ENCODE measurements around the gene KIF5B.
"Not testable (repeated sequence)": the region's sequence is repeated elsewhere in the genome, so short reads cannot be mapped to it uniquely, and the experiment has no call there.

Gene KIF5B

GRCh38 chr10:31975157-31975765 lies 81.0 kb downstream of the KIF5B start:
- TF ChIP-seq CTCF (conservative IDR thresholded peaks at IDR 0.05; ENCODE audit: low read depth): no peak
- H3K27ac ChIP-seq: no peak overlapping the region
- ChIA-PET POLR2A (ENCODE audit: low non-redundant PET) (no interaction called here), CTCF (interaction anchor here (0.7 to 0.8 kb wide), 2 partner anchors 9 to 25 kb away, joined by 4 to 7 read pairs; no protein-coding TSS in a partner anchor)
- DNase-seq (ENCODE audit: low spot score): no peak

- CTCF ChIA-PET: interaction anchor here (0.7 kb wide), 1 partner anchor 10 kb away, joined by 4 read pairs; no protein-coding TSS in a partner anchor
- POLR2A ChIA-PET (ENCODE audit: low non-redundant PET): no interaction called here
- no peak for DNase-seq (ENCODE audit: low spot score)
- no peak for TF ChIP-seq CTCF (conservative IDR thresholded peaks at IDR 0.05; ENCODE audit: low read depth)
- H3K27ac ChIP-seq: no peak overlapping the region
These were observed 81.6 kb downstream of the KIF5B start for GRCh38 chr10:31974434-31975124.

GRCh38 chr10:31972519-31973041 lies 83.6 kb downstream of the KIF5B start:
- no peak for TF ChIP-seq CTCF (conservative IDR thresholded peaks at IDR 0.05; ENCODE audit: low read depth)
- DNase-seq (ENCODE audit: low spot score): no peak
- ChIA-PET CTCF (no interaction called here), POLR2A (ENCODE audit: low non-redundant PET) (no interaction called here)
- no peak overlapping the region for H3K27ac ChIP-seq

- POLR2A ChIA-PET (ENCODE audit: low non-redundant PET); CTCF ChIA-PET; H3K27ac ChIP-seq; DNase-seq (ENCODE audit: low spot score): not testable (repeated sequence)
These were observed 86.4 kb downstream of the KIF5B start for GRCh38 chr10:31969847-31970246.

- no peak for DNase-seq (ENCODE audit: low spot score)
- ChIA-PET CTCF (interaction anchor here (0.6 kb wide), 1 partner anchor 454 kb away, joined by 3 read pairs; no protein-coding TSS in a partner anchor), POLR2A (ENCODE audit: low non-redundant PET) (no interaction called here)
- TF ChIP-seq CTCF (conservative IDR thresholded peaks at IDR 0.05; ENCODE audit: low read depth): no peak
- H3K27ac ChIP-seq: no peak overlapping the region
These were observed 92.6 kb downstream of the KIF5B start for GRCh38 chr10:31963589-31963980.

GRCh38 chr10:31962826-31963588 lies 93.2 kb downstream of the KIF5B start:
- ChIA-PET POLR2A (ENCODE audit: low non-redundant PET) (no interaction called here), CTCF (interaction anchor here (0.6 kb wide), 1 partner anchor 455 kb away, joined by 3 read pairs; no protein-coding TSS in a partner anchor)
- no peak for DNase-seq (ENCODE audit: low spot score)
- TF ChIP-seq CTCF (conservative IDR thresholded peaks at IDR 0.05; ENCODE audit: low read depth): no peak
- no peak overlapping the region for H3K27ac ChIP-seq

All from RWPE1 (cell line).